Pancreas (tissue), 10 donors: ENCODE data around the gene CUEDC2. TPM values are rescaled to one million over a fixed set of nuclear protein-coding genes. Genes with fewer than 3 reads are reported as not detected.

Experiments
- ATAC-seq, 4 donors: fragments of 200-7000 bp; cut with Tn5 transposase; one replicate each; pipeline versions ENCODE4 v1.8.0 to v1.9.1; 2020; ENCODE audit warnings: mild to moderate bottlenecking in 4 of 4, moderate library complexity in 4 of 4
- DNase-seq, 6 donors: peaks; one replicate each; pipeline ENCODE4 v3.0.0-alpha.2; 2020
- FAIRE-seq: peaks from 2 replicates; lab custom pipeline; 2012; peaks lifted over from hg19 to GRCh38; lab: Jason Lieb, UNC
- H3K27ac ChIP-seq, 4 donors: fragments of 200-600 bp; sonication (generic); 1 replicate in 3 of 4; 2 replicates in 1 of 4; pipeline versions ENCODE4 v1.5.0 to v1.8.0; 2020
- H3K27me3 ChIP-seq, 4 donors: fragments of 200-600 bp; one replicate each; pipeline ENCODE4 v1.8.0; 2021
- H3K36me3 ChIP-seq, 3 donors: fragments of 200-600 bp; sonication (generic) in 1 of 3; one replicate each; pipeline versions ENCODE4 v1.5.0 to v1.8.0; 2020 to 2021
- H3K4me1 ChIP-seq, 3 donors: fragments of 200-600 bp; one replicate each; pipeline ENCODE4 v1.8.0; 2021
- H3K4me3 ChIP-seq, 4 donors: fragments of 200-600 bp; sonication (generic) in 2 of 4; one replicate each; pipeline versions ENCODE4 v1.5.0 to v1.8.0; 2020 to 2021
- H3K9me3 ChIP-seq, 4 donors: fragments of 200-600 bp; one replicate each; pipeline ENCODE4 v1.8.0; 2021
- CTCF ChIP-seq, 4 donors: fragments of 200-600 bp; sonication (generic) in 3 of 4; IDR thresholded peaks; one replicate each; pipeline versions ENCODE4 v1.5.0 to v1.8.0; 2021; ENCODE audit warnings: antibody characterized with exemption in 4 of 4
- WGBS, 2 donors: extraction: QIAGEN DNeasy Blood & Tissue Kit; methylation state at CpG; one replicate each; pipeline ENCODE4 v1.1.7; 2013; 5-methylcytosine and 5-hydroxymethylcytosine counted together
- intact Hi-C, 3 donors: fragments of 100-400 bp; cut with DNase I; formaldehyde crosslinking; loops; one replicate each; pipeline versions ENCODE4 v1.11.1 to v1.14.2; 2022
- polyA plus RNA-seq, 2 donors: library from polyadenylated mRNA; stranded (reverse); fragments of 200-250 nt; gene quantifications; one replicate each; pipeline ENCODE4 v1.2.3, GENCODE V29; 2013
- total RNA-seq, 6 donors: library from RNA; stranded (reverse); fragmentation: NEBNext Ultra II Directional in 4 of 6; extraction: Animal tissue kit (Norgen Biotek cat#: 25700) in 4 of 6; gene quantifications; one replicate each; pipeline versions ENCODE4 v1.2.1 to v1.2.4, GENCODE V29; 2021 to 2023
- donor health status: healthy with polysubstance abuse.
- donor health status: DM: no; HTN: no; CAD: no; lungs with moderate emphysema.
- donor health status: DM: no; HTN: no; CAD: no.
- donor health status: control.
- donor health status: control.
- donor health status: Bipolar disorder and iron deficiency.
- donor health status: DM: yes; HTN: yes; CAD: no.
- donor health status: DM: no; HTN: no; CAD: no.
- donor health status: DM: no; HTN: no; CAD: no.
- donor health status: DM: yes; HTN: yes; CAD: no.

The CUEDC2 gene
- total and polyA plus RNA-seq, 8 donors: 18.9 to 51.5 (median 21.2) TPM

GRCh38 chr10:102403115-102403514 lies 29.3 kb downstream of the CUEDC2 start:
- Histone ChIP-seq H3K4me1 (peaks cover 0 to 13% (median 0%) of the 10 kb centered on the region in 3 donors), H3K9me3 (no peaks in the 10 kb centered on the region), H3K36me3 (no peaks in the 10 kb centered on the region), H3K4me3 (no peak overlapping the region), H3K27me3 (no peaks in the 10 kb centered on the region), H3K27ac (no peak overlapping the region)
- intact Hi-C loops: loop anchor here in 1 of 3 donors (10.0 kb wide), 1 partner anchor 182 kb away; no protein-coding TSS in a partner anchor
- ATAC-seq (no peak), DNase-seq (peak in 3 of 6 donors; percentile 40 to 69 (median 55)), FAIRE-seq (no peak)
- 85 to 87% methylated on average over 13 of the region's 13 CpGs for WGBS, 2 donors
- TF ChIP-seq CTCF (IDR thresholded peaks at IDR 0.05): no peak

- Histone ChIP-seq H3K27me3 (no peaks in the 10 kb centered on the region), H3K4me1 (peaks cover 0 to 13% (median 0%) of the 10 kb centered on the region in 3 donors), H3K4me3 (no peak overlapping the region), H3K36me3 (no peaks in the 10 kb centered on the region), H3K27ac (no peak overlapping the region), H3K9me3 (no peaks in the 10 kb centered on the region)
- no peak for ATAC-seq
- intact Hi-C loops: loop anchor here in 1 of 3 donors (10.0 kb wide), 1 partner anchor 182 kb away; no protein-coding TSS in a partner anchor
- no peak for TF ChIP-seq CTCF (IDR thresholded peaks at IDR 0.05)
- FAIRE-seq: no peak
- DNase-seq: no peak
- 84 to 92% methylated on average over 5 of the region's 5 CpGs for WGBS, 2 donors
These were observed 29.9 kb downstream of the CUEDC2 start for GRCh38 chr10:102402512-102402896.

GRCh38 chr10:102401735-102402511 lies 30.5 kb downstream of the CUEDC2 start:
- DNase-seq (peak in 2 of 6 donors; percentile 56 to 80), FAIRE-seq (no peak), ATAC-seq (no peak)
- Histone ChIP-seq H3K27me3 (no peaks in the 10 kb centered on the region), H3K27ac (no peak overlapping the region), H3K4me1 (peaks cover 0 to 16% (median 0%) of the 10 kb centered on the region in 3 donors), H3K36me3 (no peaks in the 10 kb centered on the region), H3K4me3 (no peak overlapping the region), H3K9me3 (no peaks in the 10 kb centered on the region)
- TF ChIP-seq CTCF (IDR thresholded peaks at IDR 0.05): no peak
- intact Hi-C loops: loop anchor here in 1 of 3 donors (10.0 kb wide), 1 partner anchor 183 kb away; no protein-coding TSS in a partner anchor
- WGBS, 2 donors: 85 to 90% methylated on average over 18 of the region's 18 CpGs

- H3K4me3 ChIP-seq: no peak overlapping the region
- intact Hi-C loops: loop anchor here in 1 of 3 donors (10.0 kb wide), 1 partner anchor 184 kb away; no protein-coding TSS in a partner anchor
- peaks cover 0 to 22% (median 0%) of the 10 kb centered on the region in 3 donors for H3K4me1 ChIP-seq
- no peaks in the 10 kb centered on the region for H3K36me3 ChIP-seq
- H3K9me3 ChIP-seq: no peaks in the 10 kb centered on the region
- 85 to 93% methylated on average over 8 of the region's 8 CpGs for WGBS, 2 donors
- peak in 1 of 6 donors; percentile 61 for DNase-seq
- H3K27ac ChIP-seq: no peak overlapping the region
- no peak for ATAC-seq
- TF ChIP-seq CTCF (IDR thresholded peaks at IDR 0.05): no peak
- FAIRE-seq: no peak
- no peaks in the 10 kb centered on the region for H3K27me3 ChIP-seq
These were observed 31.1 kb downstream of the CUEDC2 start for GRCh38 chr10:102401342-102401654.
